NT2/D1 (cell line): Measurements from ENCODE around the gene ZNF23.

Experiments used
- SUZ12 ChIP-seq: IDR thresholded peaks from 2 replicates; pipeline ENCODE4 v1.6.1; 2011; ENCODE audit not compliant: insufficient read length, insufficient read depth; ENCODE audit errors: extremely low read depth
- YY1 ChIP-seq: IDR thresholded peaks from 2 replicates; pipeline ENCODE4 v1.6.1; 2011; ENCODE audit not compliant: insufficient read length, insufficient read depth

DNA sequence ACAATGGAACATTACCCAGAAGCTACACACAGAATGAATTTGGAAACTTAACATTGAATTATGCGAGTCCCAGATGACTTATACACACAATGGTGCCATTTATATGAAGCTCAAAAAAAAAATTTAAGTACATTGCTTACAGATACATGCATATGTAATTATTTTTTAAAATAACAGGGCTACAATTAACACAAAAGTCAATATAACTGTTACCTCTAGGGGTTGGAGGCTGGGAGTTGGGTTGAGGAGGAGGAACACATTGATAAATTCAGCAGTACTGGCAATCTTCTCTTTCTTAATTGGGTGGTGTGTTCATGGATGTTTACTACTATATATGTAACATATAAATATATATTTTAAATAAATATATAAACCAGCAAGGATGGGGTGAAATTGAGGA, 1.1 kb downstream of the ZNF23 start:
- TF ChIP-seq SUZ12: no peak
- no peak for TF ChIP-seq YY1
